HL-60/S4 treated with phorbol 12-myristate 13-acetate at 8.2 ng/mL for 4 days and 3 days (cell line): Measurements from ENCODE around the gene KCNIP1.
"Not testable (repeated sequence)": the region's sequence is repeated elsewhere in the genome, so short reads cannot be mapped to it uniquely, and the experiment has no call there.

ENCODE experiments used
- in situ Hi-C: fragments of 300-500 bp; cut with MboI; formaldehyde crosslinking; loops from 2 replicates; pipeline ENCODE4 v1.15.0; 2022; ENCODE audit warnings: low sequenced_read_pairs

Gene KCNIP1

GRCh38 chr5:170762298-170762697 lies 258.5 kb downstream of the KCNIP1 start:
- in situ Hi-C loops, result not testable (repeated sequence)

GRCh38 chr5:170765868-170766267 lies 262.0 kb downstream of the KCNIP1 start:
- in situ Hi-C loops, result not testable (repeated sequence)

- in situ Hi-C loops, result no loop called here
These were observed 265.4 kb downstream of the KCNIP1 start for GRCh38 chr5:170769246-170769645.

GRCh38 chr5:170769898-170770416 lies 266.1 kb downstream of the KCNIP1 start:
- in situ Hi-C loops, result no loop called here

GRCh38 chr5:170771496-170771895 lies 267.7 kb downstream of the KCNIP1 start:
- in situ Hi-C loops, result no loop called here

- in situ Hi-C loops, result no loop called here
These were observed 269.5 kb downstream of the KCNIP1 start for GRCh38 chr5:170773024-170773985.

GRCh38 chr5:170774831-170775230 lies 271.0 kb downstream of the KCNIP1 start:
- in situ Hi-C loops, result no loop called here

- in situ Hi-C loops, result no loop called here
These were observed 278.1 kb downstream of the KCNIP1 start for GRCh38 chr5:170781946-170782345.

GRCh38 chr5:170782438-170782837 lies 278.6 kb downstream of the KCNIP1 start:
- in situ Hi-C loops, result no loop called here

- in situ Hi-C loops, result no loop called here
These were observed 279.9 kb downstream of the KCNIP1 start, which contains the start of gene GABRP for GRCh38 chr5:170783498-170784247. Gene GABRP (plus strand): TSS chr5:170783725. CDS start chr5:170788616, 4,891 bp downstream.

- in situ Hi-C loops, result no loop called here
These were observed 281.6 kb downstream of the KCNIP1 start for GRCh38 chr5:170785416-170785815.
